K562 (cell line): ENCODE results near the gene KCNN3. TPM values are rescaled to one million over a fixed set of nuclear protein-coding genes. Genes with fewer than 3 reads are reported as not detected.

Experiments
- ATAC-seq: fragments of 200-7000 bp; cut with Tn5 transposase; 3 replicates; pipeline ENCODE4 v1.9.1; 2020; ENCODE audit warnings: moderate library complexity
- BruUV-seq: library from RNA; stranded (reverse); fragments of 400-500 nt; replicated peaks from 2 replicates; lab custom pipeline; 2021; lab: Mats Ljungman, UMichigan
- CTCF ChIA-PET: fragments of 300-600 bp; formaldehyde crosslinking; extraction: SDS; loops from one replicate; lab custom pipeline; 2021; ENCODE audit warnings: low intra/inter-chr PET ratio; lab: Yijun Ruan, JAX
- POLR2A ChIA-PET: fragments of 300-600, 350-650 bp; sonication (Branson Sonifier 250); formaldehyde crosslinking; extraction: SDS; loops from one replicate; lab custom pipeline; 2021; ENCODE audit warnings: antibody characterized with exemption, inconsistent platforms; lab: Yijun Ruan, JAX
- DNase-seq, 4 experiments: peaks; one replicate each; pipeline versions ENCODE4 v3.0.0 to v3.0.0-alpha.2; 2011 to 2018; ENCODE audit warnings: low spot score in 3 of 4, mixed read lengths in 3 of 4; ENCODE audit errors: extremely low read depth in 1 of 4
- FAIRE-seq: peaks from 2 replicates; lab custom pipeline; 2011; peaks lifted over from hg19 to GRCh38; lab: Jason Lieb, UNC
- H2AFZ ChIP-seq: 2 replicates; pipeline ENCODE4 v1.6.0; 2011; ENCODE audit warnings: low read depth, low read length, control low read depth, inconsistent platforms
- H3K27ac ChIP-seq: fragments of 200-600 bp; 3 replicates; pipeline ENCODE4 v1.8.0; 2011; ENCODE audit warnings: low read depth, mild to moderate bottlenecking, control low read depth, inconsistent platforms, low read length, moderate library complexity, mixed read lengths; ENCODE audit errors: extremely low read depth
- H3K27me3 ChIP-seq, 2 experiments: fragments of 300-600 bp in 1 of 2; 2 replicates in 1 of 2; 3 replicates in 1 of 2; pipeline versions ENCODE4 v1.6.0 to v1.8.0; 2011; ENCODE audit warnings: inconsistent platforms in 2 of 2, low read length in 2 of 2, mild to moderate bottlenecking in 1 of 2, mixed read lengths in 1 of 2, moderate library complexity in 1 of 2; ENCODE audit not compliant: control insufficient read depth in 2 of 2, insufficient read depth in 2 of 2
- H3K36me3 ChIP-seq: fragments of 300-600 bp; 3 replicates; pipeline ENCODE4 v1.8.0; 2011; ENCODE audit warnings: mild to moderate bottlenecking, low read length, inconsistent platforms; ENCODE audit not compliant: control insufficient read depth, insufficient read depth
- H3K4me1 ChIP-seq, 2 experiments: fragments of 200-600 bp in 1 of 2; replicated peaks in 1 of 2; 2 replicates in 1 of 2; 3 replicates in 1 of 2; pipeline versions ENCODE4 v1.5.1 to v1.8.0; 2011; ENCODE audit warnings: inconsistent platforms in 2 of 2, low read length in 2 of 2, mild to moderate bottlenecking in 1 of 2, mixed read lengths in 1 of 2, moderate library complexity in 1 of 2; ENCODE audit not compliant: control insufficient read depth in 2 of 2, insufficient read depth in 2 of 2
- H3K4me2 ChIP-seq: 2 replicates; pipeline ENCODE4 v1.6.1; 2011; ENCODE audit warnings: low read length, control low read depth, inconsistent platforms, mixed read lengths; ENCODE audit not compliant: insufficient read depth
- H3K4me3 ChIP-seq: fragments of 200-600 bp; sonication (generic), shearing (Covaris generic); 2 replicates; pipeline ENCODE4 v1.5.1; 2016; ENCODE audit warnings: control low read depth, inconsistent platforms
- H3K79me2 ChIP-seq: fragments of 200-600 bp; 3 replicates; pipeline ENCODE4 v1.8.0; 2011; ENCODE audit warnings: low read length, inconsistent platforms; ENCODE audit not compliant: control insufficient read depth, insufficient read depth
- H3K9ac ChIP-seq, 2 experiments: 2 replicates each; pipeline versions ENCODE4 v1.6.0 to v1.6.1; 2011; ENCODE audit warnings: low read depth in 2 of 2, low read length in 2 of 2, control low read depth in 1 of 2, inconsistent platforms in 1 of 2, mild to moderate bottlenecking in 1 of 2, mixed read lengths in 1 of 2; ENCODE audit not compliant: insufficient read depth in 1 of 2
- H3K9me1 ChIP-seq: one replicate; pipeline ENCODE4 v1.6.0; 2011; ENCODE audit warnings: inconsistent platforms, mild to moderate bottlenecking, low read length, moderate library complexity; ENCODE audit not compliant: control insufficient read depth, insufficient read depth
- H3K9me3 ChIP-seq: replicated peaks from 2 replicates; pipeline ENCODE4 v1.5.1; 2011; ENCODE audit warnings: low read depth, low read length, inconsistent platforms; ENCODE audit not compliant: control insufficient read depth, insufficient read depth
- H4K20me1 ChIP-seq: replicated peaks from 2 replicates; pipeline ENCODE4 v1.6.1; 2011; ENCODE audit warnings: low read length, inconsistent platforms, mixed read lengths; ENCODE audit not compliant: control insufficient read depth, insufficient read depth
- DPF2 ChIP-seq: fragments of 450-650 bp; IDR thresholded peaks from 2 replicates; pipeline ENCODE4 v1.6.1; 2016
- HMGN3 ChIP-seq: IDR thresholded peaks from 2 replicates; pipeline ENCODE4 v1.6.1; 2011; ENCODE audit warnings: borderline replicate concordance, low read depth, mild to moderate bottlenecking, mixed read lengths, low read length; ENCODE audit not compliant: insufficient read length; ENCODE audit errors: extremely low read depth
- MAFK ChIP-seq: IDR thresholded peaks from 2 replicates; pipeline ENCODE4 v1.6.1; 2011; ENCODE audit warnings: low read length, improper control_type of control experiment
- MTA2 ChIP-seq: fragments of 450-650 bp; IDR thresholded peaks from 2 replicates; pipeline ENCODE4 v1.6.1; 2016; ENCODE audit warnings: low read depth
- NR2C1 ChIP-seq, 2 experiments: fragments of 450-650 bp; IDR thresholded peaks; 2 replicates each; pipeline ENCODE4 v1.6.1; 2017; ENCODE audit warnings: mild to moderate bottlenecking in 2 of 2, antibody characterized with exemption in 1 of 2, inconsistent platforms in 1 of 2, missing compliant biosample characterization in 1 of 2, missing genetic modification characterization in 1 of 2
- NRF1 ChIP-seq, 2 experiments: fragments of 450-650 bp; IDR thresholded peaks in 1 of 2; conservative IDR thresholded peaks in 1 of 2; 2 replicates each; pipeline ENCODE4 v1.6.1; 2014; ENCODE audit warnings: mild to moderate bottlenecking in 2 of 2
- SAP30 ChIP-seq: fragments of 200-600 bp; sonication (generic); IDR thresholded peaks from 2 replicates; pipeline ENCODE4 v1.6.1; 2012; ENCODE audit warnings: borderline replicate concordance, low read depth, mild to moderate bottlenecking, moderate library complexity, low read length, control low read depth, inconsistent platforms; ENCODE audit not compliant: insufficient read depth, poor library complexity, severe bottlenecking
- ZBED1 ChIP-seq: IDR thresholded peaks from 2 replicates; pipeline ENCODE4 v1.6.1; 2014
- ZBTB1 ChIP-seq: sonication (generic); formaldehyde crosslinking; IDR thresholded peaks from 2 replicates; pipeline ENCODE4 v1.8.1; 2023; ENCODE audit warnings: missing genetic modification reagents, low read depth, mild to moderate bottlenecking, borderline replicate concordance
- WGBS: fragments of 100-300 bp; shearing (Covaris generic); methylation state at CpG from one replicate; pipeline ENCODE4 v1.1.6; 2016; ENCODE audit warnings: low coverage, mixed read lengths; ENCODE audit not compliant: insufficient coverage; ENCODE audit errors: missing lambda C conversion rate; 5-methylcytosine and 5-hydroxymethylcytosine counted together
- in situ Hi-C: fragments of 300-500 bp; cut with MboI; formaldehyde crosslinking; loops from 4 replicates; pipeline ENCODE4 v1.15.0; 2018; ENCODE audit warnings: inconsistent platforms, mixed read lengths
- intact Hi-C: fragments of 100-400 bp; cut with micrococcal nuclease; formaldehyde crosslinking; loops from 2 replicates; pipeline ENCODE4 v1.14.2; 2022
- polyA plus RNA-seq, 8 experiments: library from polyadenylated mRNA; depleted of rRNA in 4 of 8; stranded (reverse) in 5 of 8; unstranded in 3 of 8; fragments of >200 nt; fragmentation: Nextera tagmentation in 2 of 8; fragmentation: Illumina TruSeq in 1 of 8; extraction: Ambion mirVana in 2 of 8; extraction: Trizol in 1 of 8; gene quantifications; 2 replicates each; pipeline versions ENCODE4 v1.2.1 to v1.2.3, GENCODE V29; 2011 to 2014; ENCODE audit warnings: inconsistent platforms in 1 of 8, missing spikeins in 1 of 8
- total RNA-seq, 7 experiments: library from RNA; depleted of rRNA in 6 of 7; stranded (reverse); fragments of >200 nt in 6 of 7; fragmentation: Illumina TruSeq in 2 of 7; extraction: Trizol in 2 of 7; gene quantifications; 2 replicates each; pipeline versions ENCODE4 v1.2.1 to v1.2.3, GENCODE V29; 2011 to 2021; ENCODE audit warnings: low replicate concordance in 1 of 7
- TF ChIP-seq, protein P1 (sequence below): fragments of 450-650 bp; formaldehyde crosslinking; IDR thresholded peaks from 2 replicates; pipeline ENCODE4 v1.4.0; 2022; ENCODE audit warnings: missing genetic modification characterization
- TF ChIP-seq, protein P2 (sequence below): fragments of 250-450 bp; sonication (Bioruptor Pico); IDR thresholded peaks from 2 replicates; pipeline ENCODE4 v1.8.0; 2021; ENCODE audit warnings: moderate library complexity, mild to moderate bottlenecking, inconsistent platforms

KCNN3 gene
- total and polyA plus RNA-seq, 9 of the 15 experiments (the other 6 are each of a cell fraction or from before 2014, with no cell fraction given), result 0.02 to 0.03 TPM; not detected in 7

DNA sequence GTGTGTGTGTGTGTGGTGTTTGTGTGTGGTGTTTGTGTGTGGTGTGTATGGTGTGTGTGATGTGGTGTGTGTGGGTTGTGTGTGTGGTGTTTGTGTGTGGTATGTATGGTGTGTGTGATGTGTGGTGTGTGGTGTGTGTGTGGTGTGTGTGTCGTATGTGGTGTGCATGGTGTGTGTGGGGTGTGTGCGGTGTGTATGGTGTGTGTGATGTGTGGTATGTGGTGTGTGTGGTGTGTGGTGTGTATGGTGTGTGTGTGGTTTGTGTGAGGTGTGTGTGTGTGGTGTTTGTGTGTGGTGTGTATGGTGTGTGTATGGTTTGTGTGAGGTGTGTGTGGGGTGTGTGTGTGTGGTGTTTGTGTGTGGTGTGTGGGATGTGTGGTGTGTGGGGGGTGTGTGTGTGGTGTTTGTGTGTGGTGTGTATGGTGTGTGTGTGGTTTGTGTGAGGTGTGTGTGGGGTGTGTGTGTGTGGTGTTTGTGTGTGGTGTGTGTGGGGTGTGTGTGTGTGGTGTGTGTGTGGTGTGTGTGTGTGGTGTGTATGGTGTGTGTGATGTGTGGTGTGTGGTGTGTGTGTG lies 155.9 kb downstream of the KCNN3 start (continued):
- TF ChIP-seq, protein P1, sequence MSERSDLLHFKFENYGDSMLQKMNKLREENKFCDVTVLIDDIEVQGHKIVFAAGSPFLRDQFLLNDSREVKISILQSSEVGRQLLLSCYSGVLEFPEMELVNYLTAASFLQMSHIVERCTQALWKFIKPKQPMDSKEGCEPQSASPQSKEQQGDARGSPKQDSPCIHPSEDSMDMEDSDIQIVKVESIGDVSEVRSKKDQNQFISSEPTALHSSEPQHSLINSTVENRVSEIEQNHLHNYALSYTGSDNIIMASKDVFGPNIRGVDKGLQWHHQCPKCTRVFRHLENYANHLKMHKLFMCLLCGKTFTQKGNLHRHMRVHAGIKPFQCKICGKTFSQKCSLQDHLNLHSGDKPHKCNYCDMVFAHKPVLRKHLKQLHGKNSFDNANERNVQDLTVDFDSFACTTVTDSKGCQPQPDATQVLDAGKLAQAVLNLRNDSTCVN (CRISPR knock-in tag), result peak; percentile 76; the same call in 1 of the 2 replicates

DNA sequence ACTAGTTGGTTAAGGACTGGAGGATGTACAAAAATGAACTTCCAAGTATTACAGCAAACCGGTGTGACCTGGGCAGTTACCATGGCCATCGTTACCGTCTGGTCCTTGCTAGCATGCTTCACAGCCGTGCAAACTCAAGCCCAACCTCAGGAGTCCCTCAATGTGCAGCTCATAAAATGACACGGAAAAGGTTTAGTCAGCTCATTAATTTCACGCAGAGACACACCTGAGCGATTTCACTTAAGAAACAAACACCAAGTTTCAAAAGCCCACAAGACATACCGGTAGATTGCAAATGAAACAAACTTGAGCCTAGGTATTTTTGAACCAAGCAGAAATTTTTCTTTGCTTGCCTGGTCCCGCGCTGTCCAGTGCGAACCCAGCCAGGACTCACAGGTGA lies 157.1 kb downstream of the KCNN3 start:
- peaks cover 3% of the 10 kb centered on the region for H3K9me1 ChIP-seq
- BruUV-seq, result no TSS peak
- no peaks in the 10 kb centered on the region for H3K9me3 ChIP-seq
- no peaks in the 10 kb centered on the region for H3K79me2 ChIP-seq
- intact Hi-C loops (no loop called here), in situ Hi-C loops (no loop called here)
- CTCF ChIA-PET, result no interaction called here
- no peak overlapping the region for H3K9ac ChIP-seq
- H4K20me1 ChIP-seq, result no peaks in the 10 kb centered on the region
- ATAC-seq (no peak), DNase-seq (no peak), FAIRE-seq (peak; percentile 11)
- POLR2A ChIA-PET, result no interaction called here
- no peak overlapping the region for H3K27ac ChIP-seq
- WGBS, result 3% methylated on average over 8 of the region's 11 CpGs
- H2AFZ ChIP-seq, result no peak overlapping the region
- H3K27me3 ChIP-seq, result peaks cover 22 to 50% of the 10 kb centered on the region in 2 experiments; a peak in 4 of 5 replicates
- H3K4me1 ChIP-seq, result peaks cover 0 to 3% of the 10 kb centered on the region in 2 experiments; a peak in 1 of 5 replicates
- no peak overlapping the region for H3K4me2 ChIP-seq
- H3K36me3 ChIP-seq, result no peaks in the 10 kb centered on the region
- no peak overlapping the region for H3K4me3 ChIP-seq
- TF ChIP-seq MTA2, result no peak
- no peak for TF ChIP-seq ZBTB1 (CRISPR knock-in tag)
- TF ChIP-seq, protein P2, sequence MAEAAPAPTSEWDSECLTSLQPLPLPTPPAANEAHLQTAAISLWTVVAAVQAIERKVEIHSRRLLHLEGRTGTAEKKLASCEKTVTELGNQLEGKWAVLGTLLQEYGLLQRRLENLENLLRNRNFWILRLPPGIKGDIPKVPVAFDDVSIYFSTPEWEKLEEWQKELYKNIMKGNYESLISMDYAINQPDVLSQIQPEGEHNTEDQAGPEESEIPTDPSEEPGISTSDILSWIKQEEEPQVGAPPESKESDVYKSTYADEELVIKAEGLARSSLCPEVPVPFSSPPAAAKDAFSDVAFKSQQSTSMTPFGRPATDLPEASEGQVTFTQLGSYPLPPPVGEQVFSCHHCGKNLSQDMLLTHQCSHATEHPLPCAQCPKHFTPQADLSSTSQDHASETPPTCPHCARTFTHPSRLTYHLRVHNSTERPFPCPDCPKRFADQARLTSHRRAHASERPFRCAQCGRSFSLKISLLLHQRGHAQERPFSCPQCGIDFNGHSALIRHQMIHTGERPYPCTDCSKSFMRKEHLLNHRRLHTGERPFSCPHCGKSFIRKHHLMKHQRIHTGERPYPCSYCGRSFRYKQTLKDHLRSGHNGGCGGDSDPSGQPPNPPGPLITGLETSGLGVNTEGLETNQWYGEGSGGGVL (CRISPR knock-in tag), result no peak
- TF ChIP-seq ZBED1, result no peak
- TF ChIP-seq NR2C1 (IDR thresholded peaks at IDR 0.05), result no peak
- no peak for TF ChIP-seq NR2C1 (tag; IDR thresholded peaks at IDR 0.05)
- no peak for TF ChIP-seq SAP30
- TF ChIP-seq HMGN3, result no peak
- no peak for TF ChIP-seq DPF2
- TF ChIP-seq NRF1 (conservative IDR thresholded peaks at IDR 0.05 in 1 of 2, IDR thresholded peaks at IDR 0.05 in 1 of 2), result no peak
- TF ChIP-seq MAFK, result no peak
